Measurements from ENCODE around the gene FNDC1.

FNDC1 gene

GRCh38 chr6:159250633-159251032, 81.4 kb downstream of the FNDC1 start:
- no peaks in the 10 kb centered on the region for H3K27me3 ChIP-seq (ENCODE audit: control insufficient read depth in 2 of 2, insufficient read depth in 2 of 2, low read length in 2 of 2)
- H3K4me1 ChIP-seq (ENCODE audit: control insufficient read depth in 2 of 2, insufficient read depth in 2 of 2, low read length in 2 of 2) = no peaks in the 10 kb centered on the region
- no peak overlapping the region for H3K27ac ChIP-seq (ENCODE audit: low read depth in 2 of 2, low read length in 2 of 2)
- no peak overlapping the region for H3K9ac ChIP-seq (ENCODE audit: low read depth in 1 of 2, low read length in 2 of 2)
- no peak overlapping the region for H3K4me3 ChIP-seq (ENCODE audit: low read length in 2 of 2)
- H3K36me3 ChIP-seq (ENCODE audit: control insufficient read depth in 2 of 2, insufficient read depth in 2 of 2, low read length in 2 of 2) = no peaks in the 10 kb centered on the region
- no peaks in the 10 kb centered on the region for H3K9me3 ChIP-seq (ENCODE audit: control insufficient read depth in 2 of 2, low read length in 2 of 2)

- Histone ChIP-seq H3K27ac (ENCODE audit: low read depth in 2 of 2, low read length in 2 of 2) (no peak overlapping the region), H3K9ac (ENCODE audit: low read depth in 1 of 2, low read length in 2 of 2) (no peak overlapping the region), H3K27me3 (ENCODE audit: control insufficient read depth in 2 of 2, insufficient read depth in 2 of 2, low read length in 2 of 2) (no peaks in the 10 kb centered on the region), H3K9me3 (ENCODE audit: control insufficient read depth in 2 of 2, low read length in 2 of 2) (no peaks in the 10 kb centered on the region), H3K4me1 (ENCODE audit: control insufficient read depth in 2 of 2, insufficient read depth in 2 of 2, low read length in 2 of 2) (no peaks in the 10 kb centered on the region), H3K4me3 (ENCODE audit: low read length in 2 of 2) (no peak overlapping the region), H3K36me3 (ENCODE audit: control insufficient read depth in 2 of 2, insufficient read depth in 2 of 2, low read length in 2 of 2) (no peaks in the 10 kb centered on the region)
These were observed 83.8 kb downstream of the FNDC1 start for GRCh38 chr6:159252955-159253508.

DNA sequence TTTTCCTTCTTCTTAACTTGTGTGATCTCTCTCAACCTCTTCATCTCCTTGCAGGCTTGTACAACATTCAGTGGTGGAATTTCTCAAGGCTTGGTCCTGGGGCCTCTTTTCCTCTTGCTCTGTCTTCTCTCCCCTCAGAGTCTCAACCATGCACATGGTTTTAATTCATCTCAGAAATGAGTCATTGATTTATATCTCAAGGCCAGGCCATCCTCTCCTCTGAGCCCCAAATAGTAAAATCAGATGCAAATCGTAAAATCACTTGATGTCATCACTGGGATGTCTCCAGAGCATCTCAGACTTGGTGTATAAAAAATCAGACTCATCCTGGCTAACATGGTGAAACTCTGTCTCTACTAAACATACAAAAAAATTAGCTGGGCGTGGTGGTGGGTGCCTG, 85.0 kb downstream of the FNDC1 start:
- H3K27me3 ChIP-seq (ENCODE audit: control insufficient read depth in 2 of 2, insufficient read depth in 2 of 2, low read length in 2 of 2) = no peaks in the 10 kb centered on the region
- H3K27ac ChIP-seq (ENCODE audit: low read depth in 2 of 2, low read length in 2 of 2) = no peak overlapping the region
- H3K4me3 ChIP-seq (ENCODE audit: low read length in 2 of 2) = no peak overlapping the region
- H3K4me1 ChIP-seq (ENCODE audit: control insufficient read depth in 2 of 2, insufficient read depth in 2 of 2, low read length in 2 of 2) = no peaks in the 10 kb centered on the region
- no peak overlapping the region for H3K9ac ChIP-seq (ENCODE audit: low read depth in 1 of 2, low read length in 2 of 2)
- no peaks in the 10 kb centered on the region for H3K9me3 ChIP-seq (ENCODE audit: control insufficient read depth in 2 of 2, low read length in 2 of 2)
- no peaks in the 10 kb centered on the region for H3K36me3 ChIP-seq (ENCODE audit: control insufficient read depth in 2 of 2, insufficient read depth in 2 of 2, low read length in 2 of 2)

DNA sequence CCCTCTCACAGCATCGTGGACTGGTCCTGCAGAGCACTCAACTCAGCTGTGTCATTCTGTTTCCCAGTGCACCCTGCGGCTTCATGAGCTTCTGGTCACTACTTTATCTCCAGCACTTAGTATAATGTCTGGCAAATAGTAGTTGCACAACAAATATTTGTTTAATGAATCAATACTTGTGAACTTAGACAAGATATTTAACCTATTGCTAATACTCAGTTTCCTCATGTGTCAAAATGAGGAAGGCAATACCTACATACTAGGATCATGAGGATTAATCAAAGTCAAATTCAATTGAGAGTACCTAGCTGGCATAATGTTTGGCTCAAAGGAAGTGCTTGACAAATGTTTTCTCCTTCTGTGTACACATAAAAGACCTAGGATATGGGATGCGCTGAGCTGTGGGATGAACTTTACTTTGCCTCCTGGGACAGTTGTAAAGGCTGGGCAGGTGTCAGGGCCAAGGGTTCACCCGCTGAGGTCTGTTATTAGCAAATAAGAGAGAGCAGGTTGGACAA, 86.3 kb downstream of the FNDC1 start:
- H3K9ac ChIP-seq (ENCODE audit: low read depth in 1 of 2, low read length in 2 of 2) = no peak overlapping the region
- H3K27me3 ChIP-seq (ENCODE audit: control insufficient read depth in 2 of 2, insufficient read depth in 2 of 2, low read length in 2 of 2) = no peaks in the 10 kb centered on the region
- no peak overlapping the region for H3K27ac ChIP-seq (ENCODE audit: low read depth in 2 of 2, low read length in 2 of 2)
- no peaks in the 10 kb centered on the region for H3K36me3 ChIP-seq (ENCODE audit: control insufficient read depth in 2 of 2, insufficient read depth in 2 of 2, low read length in 2 of 2)
- no peak overlapping the region for H3K4me3 ChIP-seq (ENCODE audit: low read length in 2 of 2)
- no peaks in the 10 kb centered on the region for H3K9me3 ChIP-seq (ENCODE audit: control insufficient read depth in 2 of 2, low read length in 2 of 2)
- H3K4me1 ChIP-seq (ENCODE audit: control insufficient read depth in 2 of 2, insufficient read depth in 2 of 2, low read length in 2 of 2) = no peaks in the 10 kb centered on the region

- Histone ChIP-seq H3K4me3 (ENCODE audit: low read length in 2 of 2) (no peak overlapping the region), H3K9ac (ENCODE audit: low read depth in 1 of 2, low read length in 2 of 2) (no peak overlapping the region), H3K27ac (ENCODE audit: low read depth in 2 of 2, low read length in 2 of 2) (no peak overlapping the region), H3K9me3 (ENCODE audit: control insufficient read depth in 2 of 2, low read length in 2 of 2) (no peaks in the 10 kb centered on the region), H3K36me3 (ENCODE audit: control insufficient read depth in 2 of 2, insufficient read depth in 2 of 2, low read length in 2 of 2) (no peaks in the 10 kb centered on the region), H3K4me1 (ENCODE audit: control insufficient read depth in 2 of 2, insufficient read depth in 2 of 2, low read length in 2 of 2) (no peaks in the 10 kb centered on the region), H3K27me3 (ENCODE audit: control insufficient read depth in 2 of 2, insufficient read depth in 2 of 2, low read length in 2 of 2) (no peaks in the 10 kb centered on the region)
These were observed 86.9 kb downstream of the FNDC1 start for GRCh38 chr6:159256128-159256527.

- H3K9ac ChIP-seq (ENCODE audit: low read depth in 1 of 2, low read length in 2 of 2) = no peak overlapping the region
These were observed 88.6 kb downstream of the FNDC1 start for GRCh38 chr6:159257846-159258245.

DNA sequence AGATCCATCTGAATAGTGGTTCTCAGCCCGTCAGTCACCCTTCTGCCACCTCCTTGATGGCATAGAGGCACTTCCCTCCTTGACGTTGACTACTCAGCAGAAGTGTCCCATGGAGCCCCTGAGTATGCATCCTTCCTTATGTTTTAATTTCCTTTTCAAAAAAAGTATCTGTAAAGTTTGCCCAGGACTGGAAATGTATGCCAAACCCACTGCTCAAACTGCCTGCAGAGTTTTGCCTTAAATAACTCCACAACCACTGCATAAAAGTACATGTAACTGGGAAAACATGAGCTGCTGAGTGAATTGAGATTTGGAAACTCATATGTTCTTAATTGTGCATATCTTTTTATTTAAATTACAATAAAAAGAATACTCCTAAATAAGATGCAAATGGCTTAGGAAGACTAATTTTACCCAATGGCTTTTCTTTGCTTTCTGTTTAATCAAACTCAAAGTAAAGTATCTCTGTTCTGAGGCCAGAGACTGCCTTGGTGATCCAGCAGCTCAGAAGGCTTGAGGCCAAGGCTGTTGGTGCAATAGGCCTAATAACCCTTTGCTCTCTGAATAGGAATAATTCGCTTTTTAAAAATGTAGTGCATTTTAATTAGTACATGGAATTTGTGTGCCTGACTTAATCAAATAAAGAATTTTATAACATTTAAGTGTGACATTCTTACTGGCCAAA, 90.4 kb downstream of the FNDC1 start:
- Histone ChIP-seq H3K36me3 (ENCODE audit: control insufficient read depth in 2 of 2, insufficient read depth in 2 of 2, low read length in 2 of 2) (no peaks in the 10 kb centered on the region), H3K4me1 (ENCODE audit: control insufficient read depth in 2 of 2, insufficient read depth in 2 of 2, low read length in 2 of 2) (no peaks in the 10 kb centered on the region), H3K4me3 (ENCODE audit: low read length in 2 of 2) (no peak overlapping the region), H3K27me3 (ENCODE audit: control insufficient read depth in 2 of 2, insufficient read depth in 2 of 2, low read length in 2 of 2) (no peaks in the 10 kb centered on the region), H3K9me3 (ENCODE audit: control insufficient read depth in 2 of 2, low read length in 2 of 2) (no peaks in the 10 kb centered on the region), H3K27ac (ENCODE audit: low read depth in 2 of 2, low read length in 2 of 2) (no peak overlapping the region), H3K9ac (ENCODE audit: low read depth in 1 of 2, low read length in 2 of 2) (no peak overlapping the region)

More at GRCh38 chr6:159257846-159258245, 88.6 kb downstream of the FNDC1 start:
- Histone ChIP-seq H3K27me3 (ENCODE audit: control insufficient read depth in 2 of 2, insufficient read depth in 2 of 2, low read length in 2 of 2) (no peaks in the 10 kb centered on the region), H3K27ac (ENCODE audit: low read depth in 2 of 2, low read length in 2 of 2) (no peak overlapping the region), H3K9me3 (ENCODE audit: control insufficient read depth in 2 of 2, low read length in 2 of 2) (no peaks in the 10 kb centered on the region), H3K4me1 (ENCODE audit: control insufficient read depth in 2 of 2, insufficient read depth in 2 of 2, low read length in 2 of 2) (no peaks in the 10 kb centered on the region), H3K36me3 (ENCODE audit: control insufficient read depth in 2 of 2, insufficient read depth in 2 of 2, low read length in 2 of 2) (no peaks in the 10 kb centered on the region), H3K4me3 (ENCODE audit: low read length in 2 of 2) (no peak overlapping the region)

- no peak overlapping the region for H3K27ac ChIP-seq (ENCODE audit: low read depth in 2 of 2, low read length in 2 of 2)
- no peaks in the 10 kb centered on the region for H3K4me1 ChIP-seq (ENCODE audit: control insufficient read depth in 2 of 2, insufficient read depth in 2 of 2, low read length in 2 of 2)
- no peaks in the 10 kb centered on the region for H3K36me3 ChIP-seq (ENCODE audit: control insufficient read depth in 2 of 2, insufficient read depth in 2 of 2, low read length in 2 of 2)
- no peak overlapping the region for H3K9ac ChIP-seq (ENCODE audit: low read depth in 1 of 2, low read length in 2 of 2)
- H3K27me3 ChIP-seq (ENCODE audit: control insufficient read depth in 2 of 2, insufficient read depth in 2 of 2, low read length in 2 of 2) = no peaks in the 10 kb centered on the region
- H3K4me3 ChIP-seq (ENCODE audit: low read length in 2 of 2) = no peak overlapping the region
- no peaks in the 10 kb centered on the region for H3K9me3 ChIP-seq (ENCODE audit: control insufficient read depth in 2 of 2, low read length in 2 of 2)
These were observed 91.0 kb downstream of the FNDC1 start for GRCh38 chr6:159260208-159260607.

DNA sequence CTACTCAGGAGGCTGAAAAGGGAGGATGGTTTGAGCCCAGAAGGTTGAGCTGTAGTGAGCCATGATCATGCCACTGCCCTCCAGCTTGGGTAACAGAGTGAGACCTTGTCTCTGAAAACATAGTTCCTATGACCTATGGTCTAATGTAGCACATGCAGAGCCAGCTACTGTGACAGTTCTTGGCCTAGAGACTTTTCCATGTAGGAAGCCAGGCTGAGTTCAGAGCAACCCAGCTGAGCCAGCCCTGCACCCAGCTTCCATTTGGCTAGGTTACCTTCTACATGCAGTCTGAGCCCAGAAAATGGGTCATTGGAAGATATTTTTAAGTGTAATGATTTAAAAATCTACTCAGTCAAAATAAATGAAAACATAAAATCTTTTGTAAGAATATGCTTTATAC, 92.8 kb downstream of the FNDC1 start:
- Histone ChIP-seq H3K4me1 (ENCODE audit: control insufficient read depth in 2 of 2, insufficient read depth in 2 of 2, low read length in 2 of 2) (no peaks in the 10 kb centered on the region), H3K27ac (ENCODE audit: low read depth in 2 of 2, low read length in 2 of 2) (no peak overlapping the region), H3K9ac (ENCODE audit: low read depth in 1 of 2, low read length in 2 of 2) (no peak overlapping the region), H3K9me3 (ENCODE audit: control insufficient read depth in 2 of 2, low read length in 2 of 2) (no peaks in the 10 kb centered on the region), H3K36me3 (ENCODE audit: control insufficient read depth in 2 of 2, insufficient read depth in 2 of 2, low read length in 2 of 2) (no peaks in the 10 kb centered on the region), H3K4me3 (ENCODE audit: low read length in 2 of 2) (no peak overlapping the region), H3K27me3 (ENCODE audit: control insufficient read depth in 2 of 2, insufficient read depth in 2 of 2, low read length in 2 of 2) (no peaks in the 10 kb centered on the region)

- H3K4me1 ChIP-seq (ENCODE audit: control insufficient read depth in 2 of 2, insufficient read depth in 2 of 2, low read length in 2 of 2) = no peaks in the 10 kb centered on the region
- no peaks in the 10 kb centered on the region for H3K9me3 ChIP-seq (ENCODE audit: control insufficient read depth in 2 of 2, low read length in 2 of 2)
- no peaks in the 10 kb centered on the region for H3K27me3 ChIP-seq (ENCODE audit: control insufficient read depth in 2 of 2, insufficient read depth in 2 of 2, low read length in 2 of 2)
- H3K36me3 ChIP-seq (ENCODE audit: control insufficient read depth in 2 of 2, insufficient read depth in 2 of 2, low read length in 2 of 2) = no peaks in the 10 kb centered on the region
- no peak overlapping the region for H3K4me3 ChIP-seq (ENCODE audit: low read length in 2 of 2)
- no peak overlapping the region for H3K27ac ChIP-seq (ENCODE audit: low read depth in 2 of 2, low read length in 2 of 2)
- H3K9ac ChIP-seq (ENCODE audit: low read depth in 1 of 2, low read length in 2 of 2) = no peak overlapping the region
These were observed 93.4 kb downstream of the FNDC1 start for GRCh38 chr6:159262586-159262985.

Data from mucosa of rectum (tissue), 2 donors.